Kidney (tissue), 14 donors: ENCODE measurements around the gene SIM2. TPM values are rescaled to one million over a fixed set of nuclear protein-coding genes. Genes with fewer than 3 reads are reported as not detected.
A peak's percentile ranks its signal among the peaks of the same experiment; 100 is the strongest.
"Not testable (repeated sequence)": the region's sequence is repeated elsewhere in the genome, so short reads cannot be mapped to it uniquely, and the experiment has no call there.

Experiments used
- DNase-seq, 5 donors: peaks; one replicate each; pipeline ENCODE4 v3.0.0-alpha.2; 2013 to 2020
- FAIRE-seq: peaks from 2 replicates; lab custom pipeline; 2012; peaks lifted over from hg19 to GRCh38; lab: Jason Lieb, UNC
- H3K27ac ChIP-seq, 2 donors: one replicate each; pipeline ENCODE4 v1.7.0; 2013; ENCODE audit warnings: low read depth in 2 of 2, low read length in 2 of 2, inconsistent platforms in 1 of 2
- H3K27me3 ChIP-seq: one replicate; pipeline ENCODE4 v1.7.1; 2013; ENCODE audit warnings: low read length, inconsistent platforms; ENCODE audit not compliant: control insufficient read depth, insufficient read depth
- H3K36me3 ChIP-seq, 3 donors: one replicate each; pipeline versions ENCODE4 v1.7.0 to v1.7.1; 2013; ENCODE audit warnings: low read length in 3 of 3, control low read depth in 1 of 3, inconsistent platforms in 1 of 3; ENCODE audit not compliant: insufficient read depth in 3 of 3, control insufficient read depth in 2 of 3
- H3K4me1 ChIP-seq, 3 donors: one replicate each; pipeline versions ENCODE4 v1.7.0 to v1.7.1; 2013; ENCODE audit warnings: low read length in 3 of 3, inconsistent platforms in 1 of 3, low read depth in 1 of 3; ENCODE audit not compliant: control insufficient read depth in 2 of 3, insufficient read depth in 2 of 3
- H3K4me3 ChIP-seq, 3 donors: one replicate each; pipeline versions ENCODE4 v1.7.0 to v1.8.1; 2013; ENCODE audit warnings: low read length in 3 of 3, control low read depth in 1 of 3, inconsistent platforms in 1 of 3
- H3K9ac ChIP-seq, 3 donors: one replicate each; pipeline versions ENCODE4 v1.7.0 to v1.7.1; 2013; ENCODE audit warnings: low read length in 3 of 3, control low read depth in 1 of 3, inconsistent platforms in 1 of 3
- H3K9me3 ChIP-seq, 3 donors: one replicate each; pipeline versions ENCODE4 v1.7.0 to v1.7.1; 2013; ENCODE audit warnings: low read length in 3 of 3, control low read depth in 1 of 3, inconsistent platforms in 1 of 3; ENCODE audit not compliant: control insufficient read depth in 2 of 3, insufficient read depth in 1 of 3
- intact Hi-C: fragments of 100-400 bp; cut with DNase I; formaldehyde crosslinking; loops from one replicate; pipeline ENCODE4 v1.11.1; 2022
- polyA plus RNA-seq: library from polyadenylated mRNA; stranded (reverse); fragments of 350-450 nt; fragmentation: Illumina TruSeq; extraction: RNeasy Lipid Tissue Mini Kit (QIAGEN cat#74804); gene quantifications from one replicate; pipeline ENCODE4 v1.2.3, GENCODE V29; 2014; ENCODE audit warnings: low read depth, low replicate concordance; ENCODE audit not compliant: insufficient read depth
- total RNA-seq: library from RNA; stranded (reverse); fragmentation: NEBNext Ultra II Directional; extraction: Animal tissue kit (Norgen Biotek cat#: 25700); gene quantifications from one replicate; pipeline ENCODE4 v1.2.1, GENCODE V29; 2021
- TF ChIP-seq, protein P1 (sequence below): IDR thresholded peaks from 3 replicates; pipeline ENCODE4 v1.5.1; 2012; ENCODE audit warnings: mild to moderate bottlenecking, moderate library complexity, borderline replicate concordance; ENCODE audit not compliant: insufficient read depth; ENCODE audit errors: extremely low read depth
- donor health status: control.
- donor health status: control.
- donor health status: control.
- donor health status: control.
- donor health status: control.
- donor health status: DM: yes; HTN: yes; CAD: no.
- donor health status: Normal renal cell carcinoma (clear cell type).

SIM2 gene
- total and polyA plus RNA-seq, 2 donors from 2014 or later: 6.5 to 71.3 TPM

GRCh38 chr21:36656138-36656537, 42.8 kb upstream of the SIM2 start:
- no peak overlapping the region for H3K4me3 ChIP-seq
- H3K9me3 ChIP-seq: no peaks in the 10 kb centered on the region
- no peak overlapping the region for H3K27ac ChIP-seq
- H3K4me1 ChIP-seq: no peaks in the 10 kb centered on the region
- FAIRE-seq (no peak), DNase-seq (peak in 1 of 5 donors; percentile 81)
- H3K36me3 ChIP-seq: no peaks in the 10 kb centered on the region
- intact Hi-C loops: no loop called here
- TF ChIP-seq, protein P1, sequence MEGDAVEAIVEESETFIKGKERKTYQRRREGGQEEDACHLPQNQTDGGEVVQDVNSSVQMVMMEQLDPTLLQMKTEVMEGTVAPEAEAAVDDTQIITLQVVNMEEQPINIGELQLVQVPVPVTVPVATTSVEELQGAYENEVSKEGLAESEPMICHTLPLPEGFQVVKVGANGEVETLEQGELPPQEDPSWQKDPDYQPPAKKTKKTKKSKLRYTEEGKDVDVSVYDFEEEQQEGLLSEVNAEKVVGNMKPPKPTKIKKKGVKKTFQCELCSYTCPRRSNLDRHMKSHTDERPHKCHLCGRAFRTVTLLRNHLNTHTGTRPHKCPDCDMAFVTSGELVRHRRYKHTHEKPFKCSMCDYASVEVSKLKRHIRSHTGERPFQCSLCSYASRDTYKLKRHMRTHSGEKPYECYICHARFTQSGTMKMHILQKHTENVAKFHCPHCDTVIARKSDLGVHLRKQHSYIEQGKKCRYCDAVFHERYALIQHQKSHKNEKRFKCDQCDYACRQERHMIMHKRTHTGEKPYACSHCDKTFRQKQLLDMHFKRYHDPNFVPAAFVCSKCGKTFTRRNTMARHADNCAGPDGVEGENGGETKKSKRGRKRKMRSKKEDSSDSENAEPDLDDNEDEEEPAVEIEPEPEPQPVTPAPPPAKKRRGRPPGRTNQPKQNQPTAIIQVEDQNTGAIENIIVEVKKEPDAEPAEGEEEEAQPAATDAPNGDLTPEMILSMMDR: no peak
- no peak overlapping the region for H3K9ac ChIP-seq
- H3K27me3 ChIP-seq: no peaks in the 10 kb centered on the region

- FAIRE-seq, H3K9me3 ChIP-seq, intact Hi-C loops: not testable (repeated sequence)
These were observed 41.6 kb upstream of the SIM2 start for GRCh38 chr21:36657290-36657689.

GRCh38 chr21:36657999-36658398, 40.9 kb upstream of the SIM2 start:
- Histone ChIP-seq H3K4me3 (no peak overlapping the region), H3K9me3 (no peaks in the 10 kb centered on the region), H3K27me3 (no peaks in the 10 kb centered on the region), H3K9ac (no peak overlapping the region), H3K36me3 (no peaks in the 10 kb centered on the region), H3K4me1 (no peaks in the 10 kb centered on the region), H3K27ac (no peak overlapping the region)
- DNase-seq: no peak
- intact Hi-C loops: no loop called here
- FAIRE-seq: peak; percentile 19
- TF ChIP-seq, protein P1: no peak

More at GRCh38 chr21:36657290-36657689, 41.6 kb upstream of the SIM2 start:
- DNase-seq, H3K27me3 ChIP-seq, H3K27ac ChIP-seq, H3K9ac ChIP-seq, H3K36me3 ChIP-seq, H3K4me1 ChIP-seq, H3K4me3 ChIP-seq: not testable (repeated sequence)

GRCh38 chr21:36658926-36659325, 40.0 kb upstream of the SIM2 start:
- no peak overlapping the region for H3K9ac ChIP-seq
- peaks cover 2% of the 10 kb centered on the region for H3K27me3 ChIP-seq
- TF ChIP-seq, protein P1: no peak
- no peaks in the 10 kb centered on the region for H3K9me3 ChIP-seq
- H3K4me1 ChIP-seq: peaks cover 0 to 3% (median 0%) of the 10 kb centered on the region in 3 donors
- no peak overlapping the region for H3K27ac ChIP-seq
- no peak for DNase-seq
- FAIRE-seq: no peak
- intact Hi-C loops: no loop called here
- no peak overlapping the region for H3K4me3 ChIP-seq
- H3K36me3 ChIP-seq: no peaks in the 10 kb centered on the region
